Hair follicular keratinocyte (primary cell): Measurements from ENCODE around the gene ARIH1. TPM values are rescaled to one million over a fixed set of nuclear protein-coding genes. Genes with fewer than 3 reads are reported as not detected.

ENCODE experiments used
- total RNA-seq: library from RNA; depleted of rRNA; stranded (reverse); fragments of >200 nt; gene quantifications from 2 replicates; pipeline ENCODE4 v1.2.3, GENCODE V29; 2015

ARIH1 gene, protein sequence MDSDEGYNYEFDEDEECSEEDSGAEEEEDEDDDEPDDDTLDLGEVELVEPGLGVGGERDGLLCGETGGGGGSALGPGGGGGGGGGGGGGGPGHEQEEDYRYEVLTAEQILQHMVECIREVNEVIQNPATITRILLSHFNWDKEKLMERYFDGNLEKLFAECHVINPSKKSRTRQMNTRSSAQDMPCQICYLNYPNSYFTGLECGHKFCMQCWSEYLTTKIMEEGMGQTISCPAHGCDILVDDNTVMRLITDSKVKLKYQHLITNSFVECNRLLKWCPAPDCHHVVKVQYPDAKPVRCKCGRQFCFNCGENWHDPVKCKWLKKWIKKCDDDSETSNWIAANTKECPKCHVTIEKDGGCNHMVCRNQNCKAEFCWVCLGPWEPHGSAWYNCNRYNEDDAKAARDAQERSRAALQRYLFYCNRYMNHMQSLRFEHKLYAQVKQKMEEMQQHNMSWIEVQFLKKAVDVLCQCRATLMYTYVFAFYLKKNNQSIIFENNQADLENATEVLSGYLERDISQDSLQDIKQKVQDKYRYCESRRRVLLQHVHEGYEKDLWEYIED
- 32.1 and 34.1 TPM in 2 replicates for total RNA-seq

DNA sequence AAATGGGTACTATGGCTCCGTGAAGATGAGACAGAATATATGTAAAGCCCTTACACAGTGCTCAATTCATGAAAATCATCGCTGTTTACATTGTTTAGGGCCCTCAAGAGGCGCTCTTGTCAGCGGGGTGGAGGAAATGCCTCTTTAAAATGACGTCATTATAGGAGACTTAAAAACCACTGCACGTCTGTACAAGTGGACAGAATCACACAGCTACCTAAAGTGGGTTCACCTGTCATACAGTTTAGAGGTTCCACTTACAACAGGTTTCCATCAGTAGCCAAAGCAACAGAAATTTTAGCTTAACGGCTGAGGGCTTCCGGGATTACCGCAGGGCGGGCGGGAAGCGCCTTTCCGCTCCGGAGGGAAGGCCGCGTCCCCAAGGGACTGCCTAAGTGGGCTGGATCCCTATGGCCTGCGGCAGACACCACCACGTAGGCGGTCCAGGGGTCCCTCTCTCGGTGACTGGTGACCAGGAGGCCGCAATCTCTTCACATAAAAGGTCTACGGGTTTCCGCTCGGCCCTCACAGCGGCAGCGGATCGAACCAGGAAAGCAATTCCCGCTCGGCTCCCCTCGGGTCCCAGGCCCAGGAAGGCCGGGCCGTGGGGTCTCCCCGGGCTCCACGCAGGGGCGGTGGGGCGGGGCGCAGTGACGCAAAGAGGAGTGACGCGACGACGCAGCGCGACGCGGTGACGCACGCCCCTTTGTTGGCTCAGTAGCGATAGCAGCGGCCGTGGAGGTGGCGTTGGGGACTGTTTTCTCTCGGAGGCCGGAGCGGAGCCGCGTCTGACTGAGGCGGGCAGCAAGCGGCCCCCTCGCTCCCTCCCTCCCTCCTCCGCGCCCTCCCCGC lies at the start of gene ARIH1:
ARIH1 (plus strand) TSS at position 717 of the 852 bp plus-strand sequence. CDS start 310 bp downstream, outside the sequence.

Other genes starting within 250 kb of the ARIH1 start
- 1,490 and 1,984 TPM in 2 replicates for gene PKM, start 243.1 kb upstream of the ARIH1 start, total RNA-seq
- 16.4 and 21.5 TPM in 2 replicates for gene PARP6, start 201.8 kb upstream of the ARIH1 start, total RNA-seq
- not detected in 2 replicates for gene CELF6, start 154.2 kb upstream of the ARIH1 start, total RNA-seq
- gene HEXA, start 98.3 kb upstream of the ARIH1 start, total RNA-seq: 58.7 and 70.4 TPM in 2 replicates
- not detected in 2 replicates for gene TMEM202, start 76.0 kb upstream of the ARIH1 start, total RNA-seq
- not detected in 2 replicates for gene GOLGA6B, start 180.4 kb downstream of the ARIH1 start, total RNA-seq
- gene HIGD2B, start 211.9 kb downstream of the ARIH1 start, total RNA-seq: not detected in 2 replicates
- 11.7 and 18.9 TPM in 2 replicates for gene BBS4, start 211.9 kb downstream of the ARIH1 start, total RNA-seq